Nephron (organoid): ENCODE results near the gene SEMA6D.
A peak's percentile ranks its signal among the peaks of the same experiment; 100 is the strongest.

Experiments
- H3K27ac Mint-ChIP-seq, 3 experiments: 2 replicates each; pipeline ENCODE4 v1.8.0; 2020; ENCODE audit warnings: mixed read lengths in 3 of 3, mild to moderate bottlenecking in 2 of 3, moderate library complexity in 1 of 3
- H3K27me3 Mint-ChIP-seq: 2 replicates; pipeline ENCODE4 v1.8.0; 2021; ENCODE audit warnings: low read depth, mild to moderate bottlenecking, moderate library complexity, mixed read lengths
- H3K36me3 Mint-ChIP-seq: 2 replicates; pipeline ENCODE4 v1.8.0; 2020; ENCODE audit warnings: low read depth, mixed read lengths
- H3K4me1 Mint-ChIP-seq: 2 replicates; pipeline ENCODE4 v1.8.0; 2020; ENCODE audit warnings: mixed read lengths
- H3K4me3 Mint-ChIP-seq, 3 experiments: 2 replicates each; pipeline ENCODE4 v1.8.0; 2020; ENCODE audit warnings: mild to moderate bottlenecking in 3 of 3, mixed read lengths in 3 of 3, moderate library complexity in 2 of 3
- H3K9me3 Mint-ChIP-seq: 2 replicates; pipeline ENCODE4 v1.8.0; 2020; ENCODE audit warnings: mixed read lengths
- CTCF ChIP-seq, 3 experiments: fragments of 200-600 bp; sonication (generic); IDR thresholded peaks; one replicate each; pipeline ENCODE4 v1.5.0; 2021; ENCODE audit warnings: antibody characterized with exemption in 3 of 3; ENCODE audit not compliant: unreplicated experiment in 3 of 3

Gene SEMA6D

GRCh38 chr15:47820747-47821319, 103.5 kb downstream of the SEMA6D start:
- no peaks in the 10 kb centered on the region for H3K36me3 Mint-ChIP-seq
- no peak overlapping the region for H3K4me3 Mint-ChIP-seq
- peaks cover 54% of the 10 kb centered on the region for H3K4me1 Mint-ChIP-seq
- no peak for TF ChIP-seq CTCF (IDR thresholded peaks at IDR 0.05; ENCODE audit: unreplicated experiment in 3 of 3)
- peak overlapping the region; percentile 29 to 41 (median 29) for H3K27ac Mint-ChIP-seq
- H3K27me3 Mint-ChIP-seq, result peaks cover 11% of the 10 kb centered on the region
- H3K9me3 Mint-ChIP-seq, result no peaks in the 10 kb centered on the region

- peak overlapping the region; percentile 53 to 79 (median 78) for H3K27ac Mint-ChIP-seq
- no peaks in the 10 kb centered on the region for H3K9me3 Mint-ChIP-seq
- TF ChIP-seq CTCF (IDR thresholded peaks at IDR 0.05; ENCODE audit: unreplicated experiment in 3 of 3), result no peak
- H3K4me1 Mint-ChIP-seq, result peaks cover 54% of the 10 kb centered on the region
- H3K36me3 Mint-ChIP-seq, result no peaks in the 10 kb centered on the region
- H3K27me3 Mint-ChIP-seq, result peaks cover 10% of the 10 kb centered on the region
- H3K4me3 Mint-ChIP-seq, result no peak overlapping the region
Observed at GRCh38 chr15:47822048-47822447, 104.7 kb downstream of the SEMA6D start.
